H1 (cell line): ENCODE measurements around the gene PLXNA4.

ENCODE experiments used
- CBX5 ChIP-seq: fragments of 300-800, 300-1000 bp; sonication (generic); IDR thresholded peaks from 2 replicates; pipeline ENCODE4 v1.7.1; 2016; ENCODE audit warnings: antibody characterized with exemption, low read length, low read depth
- GABPA ChIP-seq: IDR thresholded peaks from 2 replicates; pipeline ENCODE4 v1.6.1; 2011; ENCODE audit warnings: mild to moderate bottlenecking, low read length, moderate library complexity, borderline replicate concordance; ENCODE audit not compliant: insufficient read depth
- GTF2F1 ChIP-seq: IDR thresholded peaks from 2 replicates; pipeline ENCODE4 v1.6.1; 2012; ENCODE audit warnings: low read depth, low read length, improper control_type of control experiment, borderline replicate concordance
- HDAC6 ChIP-seq: IDR thresholded peaks from one replicate; pipeline ENCODE4 v1.7.1; 2012; ENCODE audit warnings: low read depth, mild to moderate bottlenecking, inconsistent platforms, low read length, moderate library complexity
- JUND ChIP-seq: IDR thresholded peaks from 2 replicates; pipeline ENCODE4 v1.6.1; 2011; ENCODE audit warnings: mild to moderate bottlenecking, improper control_type of control experiment, low read length
- RAD21 ChIP-seq, 2 experiments: IDR thresholded peaks in 1 of 2; conservative IDR thresholded peaks in 1 of 2; 2 replicates each; pipeline ENCODE4 v1.6.1; 2011; ENCODE audit warnings: low read depth in 2 of 2, low read length in 2 of 2, improper control_type of control experiment in 1 of 2, inconsistent platforms in 1 of 2, mild to moderate bottlenecking in 1 of 2, moderate library complexity in 1 of 2
- TAF7 ChIP-seq: optimal IDR thresholded peaks from 2 replicates; pipeline ENCODE3; 2011; ENCODE audit warnings: low read depth, mild to moderate bottlenecking, inconsistent platforms, low read length, moderate library complexity, borderline replicate concordance
- TF ChIP-seq, protein P1 (sequence below), 3 experiments: IDR thresholded peaks; 1 replicate in 2 of 3; 2 replicates in 1 of 3; pipeline versions ENCODE4 v1.5.1 to v1.6.1; 2011; ENCODE audit warnings: low read length in 3 of 3, mild to moderate bottlenecking in 3 of 3, inconsistent platforms in 2 of 3, low read depth in 1 of 3, moderate library complexity in 1 of 3; ENCODE audit not compliant: insufficient read depth in 1 of 3; ENCODE audit errors: control extremely low read depth in 1 of 3

- TF ChIP-seq RAD21 (IDR thresholded peaks at IDR 0.05 in 1 of 2, conservative IDR thresholded peaks at IDR 0.05 in 1 of 2; ENCODE audit: low read depth in 2 of 2, low read length in 2 of 2) = no peak
- TF ChIP-seq, protein P1, sequence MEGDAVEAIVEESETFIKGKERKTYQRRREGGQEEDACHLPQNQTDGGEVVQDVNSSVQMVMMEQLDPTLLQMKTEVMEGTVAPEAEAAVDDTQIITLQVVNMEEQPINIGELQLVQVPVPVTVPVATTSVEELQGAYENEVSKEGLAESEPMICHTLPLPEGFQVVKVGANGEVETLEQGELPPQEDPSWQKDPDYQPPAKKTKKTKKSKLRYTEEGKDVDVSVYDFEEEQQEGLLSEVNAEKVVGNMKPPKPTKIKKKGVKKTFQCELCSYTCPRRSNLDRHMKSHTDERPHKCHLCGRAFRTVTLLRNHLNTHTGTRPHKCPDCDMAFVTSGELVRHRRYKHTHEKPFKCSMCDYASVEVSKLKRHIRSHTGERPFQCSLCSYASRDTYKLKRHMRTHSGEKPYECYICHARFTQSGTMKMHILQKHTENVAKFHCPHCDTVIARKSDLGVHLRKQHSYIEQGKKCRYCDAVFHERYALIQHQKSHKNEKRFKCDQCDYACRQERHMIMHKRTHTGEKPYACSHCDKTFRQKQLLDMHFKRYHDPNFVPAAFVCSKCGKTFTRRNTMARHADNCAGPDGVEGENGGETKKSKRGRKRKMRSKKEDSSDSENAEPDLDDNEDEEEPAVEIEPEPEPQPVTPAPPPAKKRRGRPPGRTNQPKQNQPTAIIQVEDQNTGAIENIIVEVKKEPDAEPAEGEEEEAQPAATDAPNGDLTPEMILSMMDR (IDR thresholded peaks at IDR 0.05; ENCODE audit: control extremely low read depth in 1 of 3, insufficient read depth in 1 of 3, low read depth in 1 of 3, low read length in 3 of 3) = no peak
- no peak for TF ChIP-seq CBX5
- TF ChIP-seq JUND = no peak
- TF ChIP-seq GTF2F1 = no peak
- TF ChIP-seq GABPA = no peak
- TF ChIP-seq TAF7 = no peak
- no peak for TF ChIP-seq HDAC6
These were observed 325.0 kb downstream of the PLXNA4 start for GRCh38 chr7:132251327-132251659.
